CD14-positive monocyte (primary cell): ENCODE data around the gene CDH6. TPM values are rescaled to one million over a fixed set of nuclear protein-coding genes. Genes with fewer than 3 reads are reported as not detected.

ENCODE experiments used
- DNase-seq, 3 donors: peaks; one replicate each; pipeline ENCODE4 v3.0.0-alpha.2; 2011 to 2022
- H2AFZ ChIP-seq: 2 replicates; pipeline ENCODE4 v1.6.0; 2012; ENCODE audit warnings: mild to moderate bottlenecking, low read depth, low read length, inconsistent platforms; ENCODE audit not compliant: insufficient read depth, poor library complexity, severe bottlenecking
- H3K27ac ChIP-seq, 2 donors: 1 replicate in 1 of 2; 2 replicates in 1 of 2; pipeline ENCODE4 v1.5.1; 2012 to 2013; ENCODE audit warnings: low read length in 2 of 2, control low read depth in 1 of 2, inconsistent platforms in 1 of 2, low read depth in 1 of 2, mild to moderate bottlenecking in 1 of 2
- H3K27me3 ChIP-seq, 2 donors: one replicate each; pipeline versions ENCODE4 v1.6.0 to v1.6.1; 2011 to 2013; ENCODE audit warnings: low read length in 2 of 2; ENCODE audit not compliant: control insufficient read depth in 2 of 2, insufficient read depth in 2 of 2
- H3K36me3 ChIP-seq, 2 donors: replicated peaks in 1 of 2; 1 replicate in 1 of 2; 2 replicates in 1 of 2; pipeline versions ENCODE4 v1.5.1 to v1.6.1; 2012 to 2013; ENCODE audit warnings: low read length in 2 of 2, control low read depth in 1 of 2, inconsistent platforms in 1 of 2, mild to moderate bottlenecking in 1 of 2; ENCODE audit not compliant: insufficient read depth in 2 of 2, control insufficient read depth in 1 of 2
- H3K4me1 ChIP-seq, 2 donors: 1 replicate in 1 of 2; 2 replicates in 1 of 2; pipeline versions ENCODE4 v1.5.1 to v1.6.1; 2012 to 2013; ENCODE audit warnings: low read length in 2 of 2, control low read depth in 1 of 2, inconsistent platforms in 1 of 2, mild to moderate bottlenecking in 1 of 2, moderate library complexity in 1 of 2; ENCODE audit not compliant: insufficient read depth in 2 of 2, control insufficient read depth in 1 of 2
- H3K4me2 ChIP-seq: replicated peaks from 2 replicates; pipeline ENCODE3; 2012; ENCODE audit warnings: low read length, moderate library complexity, mild to moderate bottlenecking; ENCODE audit not compliant: poor library complexity, severe bottlenecking; ENCODE audit errors: extremely low read depth
- H3K4me3 ChIP-seq, 3 experiments: fragments of 200-600 bp in 1 of 3; sonication (generic) in 1 of 3; replicated peaks in 1 of 3; 1 replicate in 2 of 3; 2 replicates in 1 of 3; pipeline ENCODE4 v1.5.1; 2011 to 2013; ENCODE audit warnings: low read length in 3 of 3, mild to moderate bottlenecking in 3 of 3, control low read depth in 2 of 3, low read depth in 2 of 3, inconsistent platforms in 1 of 3, moderate library complexity in 1 of 3
- H3K79me2 ChIP-seq: 2 replicates; pipeline ENCODE4 v1.6.0; 2012; ENCODE audit warnings: mild to moderate bottlenecking, control low read depth, inconsistent platforms, low read length, moderate library complexity; ENCODE audit not compliant: insufficient read depth
- H3K9ac ChIP-seq: 2 replicates; pipeline ENCODE4 v1.6.0; 2017; ENCODE audit warnings: low read length, mild to moderate bottlenecking; ENCODE audit not compliant: insufficient read depth, poor library complexity, severe bottlenecking
- H3K9me3 ChIP-seq, 2 donors: replicated peaks in 1 of 2; 1 replicate in 1 of 2; 2 replicates in 1 of 2; pipeline versions ENCODE4 v1.5.1 to v1.6.1; 2012 to 2013; ENCODE audit warnings: low read length in 2 of 2, control low read depth in 1 of 2; ENCODE audit not compliant: control insufficient read depth in 1 of 2, insufficient read depth in 1 of 2
- H4K20me1 ChIP-seq: 2 replicates; pipeline ENCODE4 v1.6.0; 2012; ENCODE audit warnings: mild to moderate bottlenecking, low read length, control low read depth, moderate library complexity; ENCODE audit not compliant: insufficient read depth
- H3K27ac Mint-ChIP-seq, 7 donors: one replicate each; pipeline ENCODE4 v1.8.0; 2020; ENCODE audit warnings: mild to moderate bottlenecking in 7 of 7, mixed read lengths in 7 of 7, moderate library complexity in 6 of 7, inconsistent platforms in 2 of 7
- H3K27me3 Mint-ChIP-seq, 3 donors: one replicate each; pipeline ENCODE4 v1.8.0; 2021 to 2022; ENCODE audit warnings: low read depth in 3 of 3, mild to moderate bottlenecking in 3 of 3, mixed read lengths in 3 of 3, moderate library complexity in 3 of 3, inconsistent platforms in 1 of 3
- H3K36me3 Mint-ChIP-seq, 2 donors: one replicate each; pipeline ENCODE4 v1.8.0; 2020; ENCODE audit warnings: mixed read lengths in 2 of 2, inconsistent platforms in 1 of 2, mild to moderate bottlenecking in 1 of 2
- H3K4me1 Mint-ChIP-seq: one replicate; pipeline ENCODE4 v1.8.0; 2020; ENCODE audit warnings: mild to moderate bottlenecking, mixed read lengths
- H3K4me3 Mint-ChIP-seq, 2 donors: one replicate each; pipeline ENCODE4 v1.8.0; 2020; ENCODE audit warnings: mild to moderate bottlenecking in 2 of 2, mixed read lengths in 2 of 2, moderate library complexity in 1 of 2
- H3K9me3 Mint-ChIP-seq, 7 donors: one replicate each; pipeline ENCODE4 v1.8.0; 2020 to 2022; ENCODE audit warnings: mixed read lengths in 7 of 7, mild to moderate bottlenecking in 6 of 7, moderate library complexity in 6 of 7, inconsistent platforms in 2 of 7
- CTCF ChIP-seq: fragments of 200-600 bp; IDR thresholded peaks from one replicate; pipeline ENCODE4 v1.8.0; 2022; ENCODE audit warnings: antibody characterized with exemption, mild to moderate bottlenecking
- WGBS: methylation state at CpG from one replicate; pipeline ENCODE4 v1.1.5; 2013; ENCODE audit warnings: missing lambda C conversion rate; ENCODE audit not compliant: insufficient coverage; 5-methylcytosine and 5-hydroxymethylcytosine counted together
- intact Hi-C, 2 donors: fragments of 100-400 bp; cut with micrococcal nuclease; formaldehyde crosslinking; loops; one replicate each; pipeline versions ENCODE4 v1.15.0 to v1.15.1; 2023
- polyA plus RNA-seq, 3 donors: library from polyadenylated mRNA; depleted of rRNA in 1 of 3; unstranded in 2 of 3; stranded (reverse) in 1 of 3; fragments of 300-500 nt in 2 of 3; fragments of >200 nt in 1 of 3; fragmentation: Illumina TruSeq in 2 of 3; gene quantifications; 1 replicate in 2 of 3; 2 replicates in 1 of 3; pipeline ENCODE4 v1.2.3, GENCODE V29; 2012 to 2021

CDH6 gene
- polyA plus RNA-seq, 3 donors, result not detected

GRCh38 chr5:31244921-31245320 is 51.4 kb downstream of the CDH6 start:
- H3K27me3 Mint-ChIP-seq, result peaks cover 0 to 2% (median 1%) of the 10 kb centered on the region in 3 donors
- H3K9me3 Mint-ChIP-seq, result peaks cover 0 to 4% (median 0%) of the 10 kb centered on the region in 7 donors
- H4K20me1 ChIP-seq, result no peaks in the 10 kb centered on the region
- no peaks in the 10 kb centered on the region for H3K4me1 ChIP-seq
- 57% methylated on average over 1 of the region's 1 CpG for WGBS
- no peak overlapping the region for H2AFZ ChIP-seq
- H3K27ac Mint-ChIP-seq, result peak overlapping the region in 1 of 7 donors; percentile 47
- H3K36me3 ChIP-seq, result no peaks in the 10 kb centered on the region
- H3K4me1 Mint-ChIP-seq, result no peaks in the 10 kb centered on the region
- no peak overlapping the region for H3K4me3 Mint-ChIP-seq
- no peaks in the 10 kb centered on the region for H3K79me2 ChIP-seq
- no peaks in the 10 kb centered on the region for H3K9me3 ChIP-seq
- no peaks in the 10 kb centered on the region for H3K36me3 Mint-ChIP-seq
- no peak for DNase-seq
- H3K27ac ChIP-seq, result no peak overlapping the region
- H3K4me3 ChIP-seq, result no peak overlapping the region
- no peak overlapping the region for H3K4me2 ChIP-seq
- intact Hi-C loops, result no loop called here
- H3K9ac ChIP-seq, result no peak overlapping the region
- no peak for TF ChIP-seq CTCF
- H3K27me3 ChIP-seq, result no peaks in the 10 kb centered on the region

- no peaks in the 10 kb centered on the region for H3K36me3 Mint-ChIP-seq
- intact Hi-C loops, result no loop called here
These were observed 53.9 kb downstream of the CDH6 start for GRCh38 chr5:31247381-31247780.

More at GRCh38 chr5:31247381-31247780, 53.9 kb downstream of the CDH6 start:
- Mint-ChIP-seq H3K27ac (no peak overlapping the region), H3K9me3 (peaks cover 0 to 9% (median 0%) of the 10 kb centered on the region in 7 donors), H3K4me3 (no peak overlapping the region), H3K27me3 (peaks cover 0 to 2% (median 1%) of the 10 kb centered on the region in 3 donors), H3K4me1 (no peaks in the 10 kb centered on the region)
- H3K27me3 ChIP-seq, result no peaks in the 10 kb centered on the region
- DNase-seq, result no peak
- no peak overlapping the region for H3K4me3 ChIP-seq
- no peak overlapping the region for H3K4me2 ChIP-seq
- H3K4me1 ChIP-seq, result no peaks in the 10 kb centered on the region
- H3K9ac ChIP-seq, result no peak overlapping the region
- H4K20me1 ChIP-seq, result no peaks in the 10 kb centered on the region
- H2AFZ ChIP-seq, result no peak overlapping the region
- H3K79me2 ChIP-seq, result no peaks in the 10 kb centered on the region
- TF ChIP-seq CTCF, result no peak
- no peaks in the 10 kb centered on the region for H3K36me3 ChIP-seq
- no peaks in the 10 kb centered on the region for H3K9me3 ChIP-seq
- H3K27ac ChIP-seq, result no peak overlapping the region
